NCI-H2081 treated with DMSO at 0.1 percent for 48 hours (cell line): ENCODE data around the gene BLACAT1.
"Not testable (repeated sequence)": the region's sequence is repeated elsewhere in the genome, so short reads cannot be mapped to it uniquely, and the experiment has no call there.

ENCODE experiments used
- DNase-seq: peaks from one replicate; lab custom pipeline; 2025; lab: John Stamatoyannopoulos, UW

The BLACAT1 gene

DNA sequence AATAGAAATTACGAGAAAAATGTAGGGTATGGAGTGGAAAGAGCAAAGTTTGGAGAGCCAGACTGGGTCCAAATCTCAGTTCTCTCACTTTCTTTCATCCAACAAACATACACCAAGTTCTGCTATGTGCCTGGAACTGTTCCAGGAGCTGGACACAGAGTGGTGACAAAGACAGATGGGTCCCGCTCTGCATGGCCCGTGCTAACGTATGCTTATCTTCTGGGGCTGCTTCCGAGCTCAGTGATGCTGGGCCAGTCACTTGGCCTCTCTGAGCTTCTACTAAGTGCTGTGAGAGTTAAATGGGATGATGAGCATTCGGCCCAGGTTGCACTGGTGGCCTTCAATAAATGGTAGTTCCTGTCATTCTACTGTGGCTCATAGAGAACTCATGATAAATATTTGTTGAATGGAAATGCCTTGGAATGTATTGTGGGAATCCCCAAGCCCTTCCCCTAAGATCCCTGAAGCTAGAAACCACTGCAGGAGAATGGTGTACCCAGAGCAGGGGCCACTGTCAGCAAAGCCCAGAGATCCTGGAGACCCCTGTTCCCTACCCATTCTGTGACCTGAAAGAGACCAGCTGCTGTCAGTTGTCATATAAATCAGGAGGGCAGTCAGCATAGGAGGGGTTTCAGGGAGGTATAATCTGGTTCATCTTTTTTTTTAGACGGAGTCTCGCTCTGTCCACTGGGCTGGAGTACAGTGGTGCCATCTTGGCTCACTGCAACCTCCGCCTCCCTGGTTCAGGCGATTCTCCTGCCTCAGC, 37.8 kb downstream of the BLACAT1 start:
- no peak for DNase-seq

DNA sequence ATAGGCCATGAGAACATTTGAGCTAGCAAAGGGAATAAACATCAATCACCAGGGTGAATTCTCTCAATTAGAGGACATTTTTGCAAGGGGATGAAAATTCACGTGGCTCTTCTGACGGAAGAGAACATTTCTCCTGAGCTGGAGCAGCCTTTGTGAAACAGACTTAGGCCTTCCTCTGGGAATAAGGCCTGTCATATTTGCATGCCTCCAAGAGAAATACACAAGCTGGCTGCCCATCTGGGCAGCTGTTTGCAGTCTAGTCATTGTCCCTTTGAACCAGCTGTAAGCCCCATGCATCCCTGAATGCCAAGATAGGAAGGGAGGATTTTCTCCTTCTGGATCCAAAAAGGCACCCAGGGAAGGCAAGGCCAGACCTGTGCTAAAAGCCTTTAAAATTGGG, 39.5 kb downstream of the BLACAT1 start:
- DNase-seq: no peak

DNA sequence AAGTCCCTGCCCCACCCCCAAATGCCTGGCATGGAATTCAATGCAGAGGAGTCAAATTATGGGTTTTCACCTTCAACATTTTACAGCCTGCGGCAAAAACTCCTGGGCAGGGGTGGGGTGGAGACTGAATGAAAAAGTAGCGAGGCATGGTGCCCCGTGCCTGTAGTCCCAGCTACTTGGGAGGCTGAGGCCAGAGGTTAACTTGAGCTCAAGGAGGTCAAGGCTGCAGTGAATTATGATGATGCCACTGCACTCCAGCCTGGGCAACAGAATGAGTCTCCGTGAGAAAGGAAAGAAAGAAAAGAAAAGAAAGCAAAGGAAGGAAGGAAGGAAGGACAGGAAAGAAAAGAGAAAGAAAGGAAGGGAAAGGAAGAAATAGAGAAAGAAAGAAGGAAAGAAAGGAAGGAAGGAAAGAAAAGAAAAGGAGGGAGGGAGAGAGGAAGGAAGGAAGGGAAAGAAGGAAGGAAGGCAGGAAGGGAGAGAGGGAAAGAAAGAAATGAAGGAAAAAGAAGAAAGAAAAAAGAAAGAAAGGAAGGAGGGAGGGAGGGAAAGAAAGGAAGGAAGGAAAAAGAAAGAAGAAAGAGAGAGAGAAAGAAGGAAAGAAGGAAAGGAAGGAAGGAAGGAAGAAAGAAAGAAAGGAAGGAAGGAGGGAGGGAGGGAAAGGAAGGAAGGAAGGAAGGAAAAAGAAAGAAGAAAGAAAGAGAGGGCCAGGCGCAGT, 45.1 kb downstream of the BLACAT1 start:
- no peak for DNase-seq

DNA sequence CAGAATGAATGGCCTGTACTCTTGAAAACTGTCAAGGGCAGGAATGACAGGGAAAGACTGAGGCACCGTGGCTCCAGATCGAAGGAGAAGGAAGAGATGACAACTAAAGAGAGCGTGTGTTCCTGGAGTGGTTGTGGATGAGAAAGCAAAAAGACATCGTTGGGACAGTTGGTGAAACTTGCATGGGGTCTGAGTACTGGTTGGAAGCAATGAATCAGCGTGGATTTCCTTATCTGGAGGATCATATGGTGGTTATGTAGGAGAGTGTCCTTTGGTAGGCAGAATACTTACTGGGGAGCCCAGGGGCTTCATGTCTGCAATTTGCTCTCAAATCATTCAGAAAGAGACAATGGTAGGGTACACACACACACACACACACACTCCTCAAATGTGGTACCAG, 47.9 kb downstream of the BLACAT1 start:
- no peak for DNase-seq

DNA sequence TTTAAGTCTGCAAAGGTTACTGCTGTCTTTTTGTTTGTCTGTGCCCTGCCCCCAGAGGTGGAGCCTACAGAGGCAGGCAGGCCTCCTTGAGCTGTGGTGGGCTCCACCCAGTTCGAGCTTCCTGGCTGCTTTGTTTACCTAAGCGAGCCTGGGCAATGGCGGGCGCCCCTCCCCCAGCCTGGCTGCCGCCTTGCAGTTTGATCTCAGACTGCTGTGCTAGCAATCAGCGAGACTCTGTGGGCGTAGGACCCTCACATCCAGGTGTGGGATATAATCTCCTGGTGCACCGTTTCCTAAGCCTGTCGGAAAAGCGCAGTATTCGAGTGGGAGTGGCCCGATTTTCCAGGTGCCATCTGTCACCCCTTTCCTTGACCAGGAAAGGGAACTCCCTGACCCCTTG, 49.6 kb downstream of the BLACAT1 start:
- not testable (repeated sequence) for DNase-seq
